Measurements from ENCODE around the gene PSD2.

GRCh38 chr5:139823757-139824355 is 28.2 kb downstream of the PSD2 start:
- TF ChIP-seq POGZ (CRISPR knock-in tag; IDR thresholded peaks at IDR 0.05) (no peak), ZNF639 (CRISPR knock-in tag; conservative IDR thresholded peaks at IDR 0.05) (no peak), MAX (IDR thresholded peaks at IDR 0.05) (no peak), ARID4A (CRISPR knock-in tag; IDR thresholded peaks at IDR 0.05; ENCODE audit: borderline replicate concordance) (no peak), NONO (IDR thresholded peaks at IDR 0.05) (no peak), NONO (CRISPR knock-in tag; conservative IDR thresholded peaks at IDR 0.05) (no peak), JUN (CRISPR knock-in tag; IDR thresholded peaks at IDR 0.05) (no peak), HNF4G (IDR thresholded peaks at IDR 0.05; ENCODE audit: borderline replicate concordance, low read depth, low read length) (no peak), HNF4G (CRISPR knock-in tag; IDR thresholded peaks at IDR 0.05; ENCODE audit: borderline replicate concordance, low read depth) (no peak)

All from HepG2 (cell line).